Hematopoietic multipotent progenitor cell treated with erythropoietin and hydrocortisone succinate and interleukin-3 and kit ligand, for 17 days (in vitro differentiated cells): Measurements from ENCODE around the gene LRRFIP1.

Experiments
- DNase-seq: peaks from one replicate; pipeline ENCODE4 v3.0.0-alpha.2; 2015; ENCODE audit warnings: low spot score

The LRRFIP1 gene

GRCh38 chr2:237704501-237705434 is 77.4 kb downstream of the LRRFIP1 start:
- DNase-seq, result no peak

GRCh38 chr2:237706257-237706656 is 78.9 kb downstream of the LRRFIP1 start:
- DNase-seq, result no peak

- no peak for DNase-seq
Observed at GRCh38 chr2:237708065-237708398, 80.6 kb downstream of the LRRFIP1 start.

- DNase-seq, result no peak
Observed at GRCh38 chr2:237708491-237708890, 81.1 kb downstream of the LRRFIP1 start.

GRCh38 chr2:237708961-237709360 is 81.6 kb downstream of the LRRFIP1 start:
- no peak for DNase-seq

- no peak for DNase-seq
Observed at GRCh38 chr2:237711458-237712150, 84.2 kb downstream of the LRRFIP1 start.

- no peak for DNase-seq
Observed at GRCh38 chr2:237712477-237713377, 85.3 kb downstream of the LRRFIP1 start.

- no peak for DNase-seq
Observed at GRCh38 chr2:237714690-237715458, 87.5 kb downstream of the LRRFIP1 start.

- DNase-seq, result no peak
Observed at GRCh38 chr2:237715459-237715947, 88.1 kb downstream of the LRRFIP1 start.

GRCh38 chr2:237716011-237716410 is 88.6 kb downstream of the LRRFIP1 start:
- no peak for DNase-seq

- DNase-seq, result no peak
Observed at GRCh38 chr2:237717366-237718276, 90.2 kb downstream of the LRRFIP1 start.

- DNase-seq, result no peak
Observed at GRCh38 chr2:237718277-237718634, 90.9 kb downstream of the LRRFIP1 start.

GRCh38 chr2:237720444-237720843 is 93.1 kb downstream of the LRRFIP1 start:
- DNase-seq, result no peak

GRCh38 chr2:237720957-237721356 is 93.6 kb downstream of the LRRFIP1 start:
- no peak for DNase-seq

- no peak for DNase-seq
Observed at GRCh38 chr2:237721458-237721857, 94.1 kb downstream of the LRRFIP1 start.

GRCh38 chr2:237722616-237723015 is 95.2 kb downstream of the LRRFIP1 start:
- DNase-seq, result no peak

- no peak for DNase-seq
Observed at GRCh38 chr2:237723023-237723422, 95.6 kb downstream of the LRRFIP1 start.

- no peak for DNase-seq
Observed at GRCh38 chr2:237723602-237724001, 96.2 kb downstream of the LRRFIP1 start.

GRCh38 chr2:237724811-237725478 is 97.6 kb downstream of the LRRFIP1 start:
- DNase-seq, result no peak

GRCh38 chr2:237725661-237726060 is 98.3 kb downstream of the LRRFIP1 start:
- no peak for DNase-seq
